AG04450 (cell line): ENCODE results near the gene C20orf204. TPM values are rescaled to one million over a fixed set of nuclear protein-coding genes. Genes with fewer than 3 reads are reported as not detected.
"Not testable (repeated sequence)": the region's sequence is repeated elsewhere in the genome, so short reads cannot be mapped to it uniquely, and the experiment has no call there.

ENCODE experiments used
- CTCF ChIA-PET: fragments of 300-600, 350-600 bp; formaldehyde crosslinking; extraction: SDS; loops from one replicate; lab custom pipeline; 2022; ENCODE audit warnings: antibody characterized with exemption, inconsistent platforms; lab: Charles Lee
- POLR2A ChIA-PET: fragments of 350-600 bp; formaldehyde crosslinking; extraction: SDS; loops from one replicate; lab custom pipeline; 2021; ENCODE audit warnings: antibody characterized with exemption, inconsistent platforms; lab: Yijun Ruan, JAX
- DNase-seq: peaks from one replicate; pipeline ENCODE4 v3.0.0-alpha.2; 2011; ENCODE audit warnings: low read depth, low spot score
- H3K27ac ChIP-seq: one replicate; pipeline ENCODE4 v1.5.1; 2012; ENCODE audit warnings: low read depth, low read length, control low read depth
- H3K27me3 ChIP-seq: one replicate; pipeline ENCODE4 v1.6.0; 2012; ENCODE audit warnings: low read length; ENCODE audit not compliant: control insufficient read depth, insufficient read depth
- H3K4me3 ChIP-seq: 2 replicates; pipeline ENCODE4 v1.5.1; 2011; ENCODE audit warnings: mild to moderate bottlenecking, low read depth, low read length, control low read depth
- H3K9me3 ChIP-seq: 2 replicates; pipeline ENCODE4 v1.5.1; 2012; ENCODE audit warnings: low read length; ENCODE audit not compliant: control insufficient read depth, insufficient read depth
- CTCF ChIP-seq: IDR thresholded peaks from 2 replicates; pipeline ENCODE4 v1.5.1; 2011; ENCODE audit warnings: low read depth, low read length, control low read depth, inconsistent platforms
- polyA plus RNA-seq: library from polyadenylated mRNA; depleted of rRNA; stranded (reverse); fragments of >200 nt; gene quantifications from 2 replicates; pipeline ENCODE4 v1.2.3, GENCODE V29; 2011

Gene C20orf204
- polyA plus RNA-seq, 1 experiment, result 0.01 TPM

GRCh38 chr20:64006490-64006889 is 29.5 kb upstream of the C20orf204 start:
- CTCF ChIA-PET, result interaction anchor here (1.6 kb wide), 1 partner anchor 26 kb away, joined by 4 read pairs; the partner anchor contains the start of gene PRPF6
- POLR2A ChIA-PET, result no interaction called here
- no peaks in the 10 kb centered on the region for H3K27me3 ChIP-seq
- no peak overlapping the region for H3K27ac ChIP-seq
- peaks cover 10% of the 10 kb centered on the region for H3K9me3 ChIP-seq
- no peak for DNase-seq
- H3K4me3 ChIP-seq, result no peak overlapping the region
- TF ChIP-seq CTCF, result no peak

- POLR2A ChIA-PET, result no interaction called here
- H3K9me3 ChIP-seq, result peaks cover 10% of the 10 kb centered on the region
- DNase-seq, result no peak
These were observed 29.1 kb upstream of the C20orf204 start for GRCh38 chr20:64006902-64007301.

DNA sequence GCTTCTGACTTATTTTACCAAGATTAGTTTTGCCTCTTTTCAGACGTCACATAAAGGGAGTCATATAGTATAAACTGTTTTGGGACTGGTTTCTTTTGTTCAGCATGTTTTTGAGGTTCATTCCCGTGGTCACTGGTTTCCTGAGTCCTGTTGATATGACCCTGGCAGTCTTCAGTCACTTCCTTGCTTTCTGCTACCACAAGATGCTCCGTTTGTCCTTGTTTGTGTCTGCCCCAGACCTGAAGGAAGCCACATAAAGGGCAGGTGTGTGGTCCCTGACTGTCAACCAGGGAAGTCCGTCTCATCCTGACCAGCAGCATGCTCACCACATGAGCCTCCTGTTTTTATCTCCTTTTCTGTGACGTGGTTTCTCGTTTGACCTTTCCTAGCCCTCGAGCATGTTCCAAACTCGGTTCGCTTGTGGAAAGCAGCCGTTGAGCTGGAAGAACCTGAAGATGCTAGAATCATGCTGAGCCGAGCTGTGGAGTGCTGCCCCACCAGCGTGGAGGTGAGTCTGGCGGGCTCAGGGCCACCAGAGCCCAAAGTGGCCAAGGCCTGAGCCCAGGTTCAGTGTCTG is 26.1 kb upstream of the C20orf204 start:
- Histone ChIP-seq H3K27me3 (no peaks in the 10 kb centered on the region), H3K4me3 (no peak overlapping the region), H3K9me3 (peaks cover 10% of the 10 kb centered on the region), H3K27ac (peak overlapping the region; percentile 31)
- ChIA-PET CTCF (interaction anchor here (1.6 kb wide), 1 partner anchor 29 kb away, joined by 7 read pairs; the partner anchor contains the start of gene PRPF6), POLR2A (interaction anchor here (1.3 kb wide), 1 partner anchor 28 kb away, joined by 4 read pairs; no protein-coding TSS in a partner anchor)
- DNase-seq, result no peak
- no peak for TF ChIP-seq CTCF

More at GRCh38 chr20:64006902-64007301, 29.1 kb upstream of the C20orf204 start:
- H3K27me3 ChIP-seq, result no peaks in the 10 kb centered on the region
- H3K27ac ChIP-seq, result no peak overlapping the region
- CTCF ChIA-PET, result interaction anchor here (1.6 kb wide), 1 partner anchor 26 kb away, joined by 4 read pairs; the partner anchor contains the start of gene PRPF6
- no peak overlapping the region for H3K4me3 ChIP-seq
- no peak for TF ChIP-seq CTCF

DNA sequence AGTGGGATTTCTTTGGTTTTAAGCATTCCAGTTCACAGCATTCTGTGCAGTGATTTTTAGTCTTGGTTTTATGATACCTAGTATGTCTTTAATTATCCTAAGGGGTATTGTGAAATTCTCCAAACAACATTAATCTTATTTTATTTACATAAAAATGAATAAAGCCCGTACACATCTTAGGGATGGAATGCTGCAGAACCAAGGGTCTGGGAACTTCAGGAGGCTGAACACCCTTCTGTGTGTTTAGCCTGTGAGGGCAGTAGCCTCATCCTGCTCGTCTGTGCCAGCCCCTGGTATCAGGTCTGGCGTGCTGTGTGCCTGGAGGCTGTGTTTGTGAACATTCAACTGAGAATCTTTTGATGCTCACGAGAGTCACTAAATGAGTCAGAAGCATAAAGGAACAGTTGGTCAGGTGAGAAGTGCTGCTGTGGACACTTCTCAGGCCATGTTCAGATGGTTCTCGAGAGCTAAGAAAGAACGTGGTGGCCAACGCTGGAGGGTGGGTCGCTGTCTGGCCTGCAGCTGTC is 25.2 kb upstream of the C20orf204 start:
- POLR2A ChIA-PET, result interaction anchor here (1.3 kb wide), 1 partner anchor 28 kb away, joined by 4 read pairs; no protein-coding TSS in a partner anchor
- H3K9me3 ChIP-seq, result peaks cover 10% of the 10 kb centered on the region
- CTCF ChIA-PET, result interaction anchor here (1.6 kb wide), 1 partner anchor 30 kb away, joined by 7 read pairs; the partner anchor contains the start of gene PRPF6
- no peak for TF ChIP-seq CTCF
- no peak overlapping the region for H3K4me3 ChIP-seq
- H3K27me3 ChIP-seq, result no peaks in the 10 kb centered on the region
- peak overlapping the region; percentile 61 for H3K27ac ChIP-seq
- peak; percentile 26 for DNase-seq

DNA sequence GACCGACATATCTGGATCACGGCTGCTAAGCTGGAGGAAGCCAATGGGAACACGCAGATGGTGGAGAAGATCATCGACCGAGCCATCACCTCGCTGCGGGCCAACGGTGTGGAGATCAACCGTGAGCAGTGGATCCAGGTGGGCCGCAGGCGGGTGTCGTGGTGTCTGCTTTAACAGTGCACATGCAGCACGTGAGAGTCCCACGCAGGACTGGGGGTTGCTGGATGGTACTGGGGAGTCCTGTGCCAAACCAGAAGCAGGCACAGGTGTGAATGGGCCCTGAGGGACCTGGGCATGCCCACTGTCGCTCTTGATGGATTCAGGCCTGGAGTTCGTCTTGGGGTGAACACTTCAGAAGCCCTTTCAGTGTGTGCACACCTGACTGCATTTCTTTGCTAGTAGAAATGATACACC is 24.6 kb upstream of the C20orf204 start:
- ChIA-PET POLR2A (no interaction called here), CTCF (interaction anchor here (1.6 kb wide), 1 partner anchor 31 kb away, joined by 7 read pairs; the partner anchor contains the start of gene PRPF6)
- no peak for DNase-seq
- no peak for TF ChIP-seq CTCF
- Histone ChIP-seq H3K9me3 (peaks cover 10% of the 10 kb centered on the region), H3K27me3 (no peaks in the 10 kb centered on the region), H3K4me3 (no peak overlapping the region), H3K27ac (peak overlapping the region; percentile 61)

- H3K27ac ChIP-seq, CTCF ChIA-PET, H3K27me3 ChIP-seq, H3K9me3 ChIP-seq, POLR2A ChIA-PET, H3K4me3 ChIP-seq, DNase-seq: not testable (repeated sequence)
These were observed 23.4 kb upstream of the C20orf204 start for GRCh38 chr20:64012385-64013154.
